NOMO-1 treated with dmso at 0.1 percent for 144 hours (cell line): Measurements from ENCODE around the gene TENT5C.
A peak's percentile ranks its signal among the peaks of the same experiment; 100 is the strongest.

ENCODE experiments used
- DNase-seq: peaks from one replicate; lab custom pipeline; 2025; ENCODE audit not compliant: unreplicated experiment; lab: John Stamatoyannopoulos, UW

Gene TENT5C

GRCh38 chr1:117572546-117572945, 33.3 kb upstream of the TENT5C start:
- DNase-seq: peak; percentile 61

GRCh38 chr1:117573386-117574023, 32.3 kb upstream of the TENT5C start:
- DNase-seq: no peak

GRCh38 chr1:117574161-117574835, 31.6 kb upstream of the TENT5C start:
- DNase-seq: no peak

GRCh38 chr1:117575586-117576225, 30.1 kb upstream of the TENT5C start:
- no peak for DNase-seq

GRCh38 chr1:117576236-117576635, 29.6 kb upstream of the TENT5C start:
- no peak for DNase-seq

- no peak for DNase-seq
Measured at GRCh38 chr1:117577191-117577885, 28.5 kb upstream of the TENT5C start.

- no peak for DNase-seq
Measured at GRCh38 chr1:117578466-117578865, 27.4 kb upstream of the TENT5C start.

- DNase-seq: no peak
Measured at GRCh38 chr1:117579221-117579906, 26.5 kb upstream of the TENT5C start.

GRCh38 chr1:117580436-117580835, 25.4 kb upstream of the TENT5C start:
- DNase-seq: no peak

- DNase-seq: no peak
Measured at GRCh38 chr1:117580882-117581281, 25.0 kb upstream of the TENT5C start.

GRCh38 chr1:117581391-117581943, 24.4 kb upstream of the TENT5C start:
- DNase-seq: no peak

GRCh38 chr1:117582451-117582850, 23.4 kb upstream of the TENT5C start:
- DNase-seq: no peak

GRCh38 chr1:117583247-117583646, 22.6 kb upstream of the TENT5C start:
- no peak for DNase-seq

- no peak for DNase-seq
Measured at GRCh38 chr1:117584181-117584580, 21.7 kb upstream of the TENT5C start.

GRCh38 chr1:117585086-117585485, 20.8 kb upstream of the TENT5C start:
- no peak for DNase-seq

- DNase-seq: no peak
Measured at GRCh38 chr1:117586337-117586736, 19.5 kb upstream of the TENT5C start.

GRCh38 chr1:117586747-117587498, 18.9 kb upstream of the TENT5C start:
- no peak for DNase-seq

GRCh38 chr1:117587499-117588356, 18.1 kb upstream of the TENT5C start:
- DNase-seq: no peak

- DNase-seq: no peak
Measured at GRCh38 chr1:117589544-117589943, 16.3 kb upstream of the TENT5C start.
